Activated CD4-positive, alpha-beta T cell treated with anti-CD3 and anti-CD28 coated beads for 48 hours (primary cell): ENCODE results near the gene SDK2.

ENCODE experiments used
- DNase-seq: peaks from one replicate; pipeline ENCODE4 v3.0.0-alpha.2; 2020

Gene SDK2

GRCh38 chr17:73498886-73499554, 145.2 kb downstream of the SDK2 start:
- no peak for DNase-seq

DNA sequence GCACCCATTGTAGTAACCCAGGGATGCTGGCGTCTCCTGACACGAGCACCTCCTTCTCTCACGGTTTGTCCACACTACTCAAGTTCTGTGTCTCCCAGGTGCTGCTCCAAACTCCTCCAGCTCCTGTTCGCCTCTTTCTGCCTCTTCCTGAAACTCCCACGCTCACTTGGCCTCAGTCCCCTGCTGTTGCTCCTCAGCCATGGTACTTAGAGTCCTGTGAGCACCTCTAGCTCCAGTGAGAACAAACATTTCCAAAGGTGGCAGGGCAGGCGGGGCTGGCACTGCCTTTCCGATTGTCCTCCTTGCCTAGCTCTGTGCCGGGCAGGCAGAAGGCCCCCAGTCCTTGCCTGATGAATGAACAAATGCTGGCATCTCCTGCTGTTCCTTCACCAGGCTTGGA, 146.1 kb downstream of the SDK2 start:
- no peak for DNase-seq

DNA sequence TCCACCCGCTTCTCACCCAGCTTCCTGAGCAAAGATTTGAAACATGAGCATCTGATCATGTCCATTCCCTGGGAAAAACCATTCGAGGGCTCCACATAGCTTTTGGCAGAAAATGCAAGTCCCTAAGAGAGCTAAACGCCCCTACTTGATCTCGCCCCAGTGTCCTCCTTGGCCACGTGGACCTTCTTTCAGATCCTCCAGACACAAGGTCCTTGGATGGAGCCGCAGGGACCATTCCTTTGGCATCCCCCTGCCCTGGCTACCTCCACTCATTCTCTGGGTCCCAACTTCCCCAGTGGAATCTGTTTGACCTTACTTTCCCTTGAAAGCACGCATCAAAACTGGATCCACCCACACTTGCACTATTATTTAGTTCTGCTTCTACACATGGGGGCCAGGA, 146.5 kb downstream of the SDK2 start:
- no peak for DNase-seq

GRCh38 chr17:73496232-73496631, 148.0 kb downstream of the SDK2 start:
- no peak for DNase-seq

GRCh38 chr17:73495641-73496040, 148.6 kb downstream of the SDK2 start:
- no peak for DNase-seq

DNA sequence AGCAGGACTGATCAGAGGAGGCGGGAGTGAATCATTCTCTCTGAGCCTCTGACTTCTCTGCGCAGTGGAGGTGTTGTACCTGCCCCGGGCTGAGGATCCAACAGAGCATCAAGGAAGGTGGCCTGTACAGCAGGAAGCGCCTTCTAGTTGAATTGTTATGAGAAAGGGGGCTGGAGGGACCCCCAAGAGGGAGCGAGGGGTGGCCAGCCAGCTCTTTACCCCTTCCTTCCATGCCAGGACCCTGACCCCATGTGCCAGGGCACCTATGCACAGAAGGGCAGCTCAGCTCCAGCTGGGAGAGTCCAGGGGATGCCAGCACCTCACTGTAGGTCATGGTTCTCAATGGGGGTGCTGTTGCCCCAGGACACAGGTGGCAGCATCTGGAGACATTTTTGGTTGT, 149.3 kb downstream of the SDK2 start:
- DNase-seq = no peak

DNA sequence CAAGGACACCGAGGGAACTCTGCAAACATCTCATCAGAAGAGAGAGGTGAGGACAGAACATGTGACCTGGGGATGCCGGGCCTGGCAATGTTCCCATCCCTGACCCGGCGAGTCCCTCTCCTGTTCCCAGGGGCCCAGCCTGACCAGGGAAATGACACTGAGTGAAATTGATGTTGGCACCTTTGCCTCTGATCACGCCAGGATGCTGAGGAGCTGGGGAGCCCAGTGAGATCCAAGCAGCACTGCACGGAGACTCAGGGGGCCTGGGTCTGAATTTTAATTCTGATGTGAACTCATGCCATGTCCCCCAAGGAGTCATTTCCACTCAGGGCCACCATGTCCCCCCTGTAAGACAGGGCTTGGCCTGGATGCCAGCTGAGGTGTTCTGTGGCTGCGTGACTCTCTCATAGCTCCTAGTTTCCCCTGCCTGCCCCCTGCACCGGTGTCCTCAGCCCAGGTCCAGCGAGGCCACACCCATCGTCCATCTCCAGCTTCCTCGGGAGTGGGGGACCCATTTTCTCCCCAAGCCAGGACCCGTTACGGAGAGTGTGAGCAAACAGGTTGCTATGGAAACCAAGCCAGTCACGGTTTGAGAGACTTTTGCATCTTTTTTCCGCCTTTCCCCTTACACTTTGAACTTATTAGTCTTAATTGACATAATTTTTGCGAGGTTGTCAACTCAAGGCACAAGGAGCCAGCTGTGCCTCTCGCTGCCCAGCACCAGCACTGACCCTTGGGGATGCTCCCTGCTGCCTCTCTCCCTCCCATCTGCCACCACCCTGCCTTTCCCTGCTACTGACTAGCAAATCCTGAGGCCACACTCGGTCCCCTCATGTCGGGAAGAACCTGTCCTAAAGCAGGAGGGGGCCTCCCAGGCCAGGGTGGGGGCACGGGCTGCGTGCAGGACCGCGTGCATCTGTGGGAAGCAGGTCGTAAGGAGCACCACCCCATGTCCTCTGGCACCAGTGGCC, 150.0 kb downstream of the SDK2 start:
- no peak for DNase-seq

DNA sequence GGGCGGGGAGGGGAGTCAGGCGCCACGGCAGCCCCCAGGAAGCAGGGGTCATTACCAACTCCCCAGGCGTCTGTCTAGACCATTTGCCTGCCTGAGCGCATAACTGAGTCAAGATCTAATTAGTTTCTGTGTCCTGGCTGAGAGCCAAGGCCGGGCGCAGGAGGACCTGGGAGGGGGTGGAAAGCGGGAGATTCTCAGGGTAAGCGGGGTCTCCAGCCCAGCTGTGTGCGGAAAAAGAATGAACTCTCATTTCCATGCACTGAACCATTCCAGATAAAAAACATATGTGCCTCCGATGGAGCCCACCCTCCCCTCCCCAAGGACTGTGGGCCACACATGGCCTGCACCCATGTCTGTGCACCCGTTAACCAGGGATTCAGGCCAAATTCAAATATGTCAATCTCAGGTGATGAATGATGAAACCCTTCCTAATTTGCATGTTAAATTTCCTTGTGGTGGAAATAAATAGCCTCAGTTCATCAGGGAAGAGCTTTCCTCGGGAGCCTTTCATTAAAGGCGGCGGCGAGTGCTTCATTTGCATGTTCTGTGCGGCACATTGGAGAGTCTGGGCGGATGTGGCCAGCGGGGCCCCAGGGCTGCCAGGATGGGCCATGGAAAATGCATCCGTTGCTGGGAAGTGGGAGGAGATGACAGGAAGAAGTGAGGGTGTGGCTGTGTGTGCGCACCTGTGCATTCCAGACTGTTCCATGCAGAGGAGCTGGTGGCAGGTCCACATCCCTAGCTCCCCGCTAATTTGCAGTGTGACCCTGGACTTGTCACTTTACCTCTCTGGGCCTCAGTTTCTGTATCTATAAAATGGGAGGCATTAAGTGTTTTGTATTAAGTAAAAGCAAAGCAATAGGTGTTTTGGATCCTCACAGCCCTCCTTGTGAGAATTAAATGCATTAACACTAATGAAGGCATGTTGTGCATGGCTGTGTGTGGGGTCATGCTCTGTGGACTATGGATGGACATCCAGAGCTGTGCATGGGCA, 151.1 kb downstream of the SDK2 start:
- DNase-seq = no peak

- DNase-seq = no peak
Measured at GRCh38 chr17:73492125-73492820, 152.0 kb downstream of the SDK2 start.

DNA sequence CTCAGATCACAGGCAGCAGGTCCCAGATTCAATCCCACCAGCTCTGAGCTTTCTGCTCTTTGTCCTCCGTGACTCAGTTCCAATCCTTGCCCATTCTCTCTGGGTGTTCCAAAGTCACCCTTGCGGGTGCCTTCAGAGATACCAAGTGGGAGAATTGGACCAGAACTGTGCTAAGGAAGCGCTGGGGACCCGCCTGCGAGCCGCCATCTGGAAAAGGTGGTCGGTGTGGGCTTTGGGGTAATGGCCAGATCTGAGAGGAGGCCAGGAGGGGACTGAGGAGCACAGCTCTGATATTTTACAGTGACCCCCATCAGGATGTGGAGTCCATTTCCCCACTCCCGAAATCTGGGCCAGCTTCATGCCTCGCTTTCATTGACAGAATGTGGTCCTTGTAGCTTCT, 152.6 kb downstream of the SDK2 start:
- no peak for DNase-seq

- no peak for DNase-seq
Measured at GRCh38 chr17:73490851-73491250, 153.4 kb downstream of the SDK2 start.

GRCh38 chr17:73489991-73490390, 154.3 kb downstream of the SDK2 start:
- no peak for DNase-seq

GRCh38 chr17:73489333-73489732, 154.9 kb downstream of the SDK2 start:
- no peak for DNase-seq

DNA sequence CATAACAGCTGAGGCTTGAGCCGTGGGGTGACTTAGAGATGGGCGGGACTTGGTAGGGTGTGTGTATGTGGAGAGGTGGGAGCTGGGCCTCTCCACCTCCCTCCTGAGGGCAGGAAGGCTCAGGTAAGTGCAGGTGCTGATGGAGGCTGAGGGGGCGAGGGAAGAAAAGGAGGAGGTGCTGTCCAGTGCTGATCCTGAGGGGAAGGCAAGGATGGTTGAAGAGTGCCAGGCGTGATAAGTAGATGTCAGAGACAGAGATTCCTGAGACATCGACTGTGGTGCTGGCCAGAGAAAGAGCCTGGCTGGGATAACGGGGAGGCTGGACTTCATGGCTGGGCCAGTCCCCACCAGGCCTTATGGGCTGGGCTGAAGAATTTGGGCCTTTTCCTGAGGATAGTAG, 159.1 kb downstream of the SDK2 start:
- DNase-seq = no peak

GRCh38 chr17:73482894-73483293, 161.4 kb downstream of the SDK2 start:
- DNase-seq = no peak

DNA sequence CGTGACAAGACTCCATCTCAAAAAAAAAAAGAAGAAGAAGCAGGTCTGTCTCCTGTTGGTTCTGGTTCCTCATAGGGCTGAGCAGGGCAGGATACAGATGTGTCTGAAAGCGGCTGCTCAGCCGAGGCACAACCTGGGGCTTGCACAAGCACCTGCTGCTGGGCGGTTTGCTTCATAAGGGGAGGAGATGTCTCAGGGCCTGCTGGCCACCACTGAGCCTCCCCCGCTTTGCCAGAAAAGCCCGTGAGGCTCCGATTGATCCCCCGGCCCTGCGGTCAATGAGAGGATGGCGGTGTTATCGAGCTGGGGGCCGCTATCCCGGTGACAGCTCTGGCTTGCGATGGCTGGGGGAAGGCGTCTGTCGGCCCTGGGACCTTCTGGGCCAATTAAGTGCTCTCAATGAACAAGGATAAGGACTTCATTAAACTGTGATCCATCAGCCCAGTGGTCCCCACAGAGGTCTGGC, 162.0 kb downstream of the SDK2 start:
- no peak for DNase-seq

DNA sequence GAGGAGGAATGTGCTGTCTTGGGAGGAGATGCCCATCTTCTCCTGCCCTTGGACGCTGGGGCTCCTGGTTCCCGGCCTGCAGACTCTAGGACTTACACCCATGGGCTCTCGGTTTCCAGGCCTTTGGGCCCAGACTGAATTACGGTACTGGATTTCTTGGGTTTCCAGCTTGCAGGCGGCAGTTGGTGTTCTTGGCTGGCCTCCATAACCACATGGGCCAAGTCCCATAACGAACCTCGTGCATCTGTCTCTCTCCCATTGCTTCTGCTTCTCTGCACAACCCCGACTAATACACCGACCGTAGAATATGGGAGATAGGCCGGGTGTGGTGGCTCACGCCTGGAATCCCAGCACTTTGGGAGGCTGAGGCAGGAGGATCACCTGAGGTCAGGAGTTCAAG, 162.6 kb downstream of the SDK2 start:
- DNase-seq = no peak

DNA sequence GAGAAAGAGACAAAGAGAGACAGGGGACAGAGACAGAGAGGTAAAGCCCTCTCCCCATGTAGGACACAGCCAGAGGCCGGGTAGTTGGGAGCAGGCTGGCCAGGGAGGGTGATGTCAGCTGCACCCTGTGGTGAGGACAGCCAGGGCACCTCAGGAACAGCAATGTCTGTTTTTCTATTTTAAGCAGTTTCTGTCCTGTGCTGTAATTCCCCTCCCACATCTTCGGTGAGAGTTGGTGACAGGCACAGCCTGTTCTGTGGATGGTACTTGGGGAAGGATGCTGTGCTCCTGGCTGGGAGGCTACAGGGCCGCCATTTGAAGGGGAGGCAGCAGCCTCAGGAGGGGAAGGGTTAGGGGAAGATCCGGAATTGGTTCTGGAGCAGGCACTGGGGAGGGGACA, 163.5 kb downstream of the SDK2 start:
- no peak for DNase-seq

DNA sequence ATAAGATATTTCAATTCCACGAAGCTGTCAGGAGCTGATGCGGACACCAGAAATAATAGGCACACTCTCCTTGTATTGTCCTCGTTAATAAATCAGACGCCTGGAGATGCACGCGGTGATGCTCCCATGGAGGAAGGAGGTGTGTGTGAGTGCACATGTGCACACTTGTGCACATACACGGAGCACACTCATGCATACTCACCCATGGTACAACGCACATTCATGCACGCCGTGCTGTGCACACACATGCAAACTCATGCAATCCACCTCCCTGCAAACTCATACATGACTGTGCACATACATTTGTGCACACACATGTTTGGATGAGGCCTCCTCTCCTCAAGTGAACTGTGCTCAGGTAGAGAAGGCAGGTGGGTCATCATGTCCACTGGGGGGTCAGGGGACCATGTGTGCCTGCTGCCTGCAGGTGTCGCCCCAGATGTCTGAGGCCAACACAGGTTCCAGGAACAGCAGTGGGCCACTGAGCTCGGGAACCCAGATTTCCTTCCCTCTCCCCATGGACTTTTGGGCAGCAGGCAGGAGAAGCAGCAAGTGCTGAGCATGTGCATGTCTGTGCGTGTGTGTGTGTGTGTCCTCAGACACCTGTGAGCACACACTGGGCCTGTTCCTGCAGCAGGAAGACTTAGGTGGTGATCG, 165.3 kb downstream of the SDK2 start:
- no peak for DNase-seq

DNA sequence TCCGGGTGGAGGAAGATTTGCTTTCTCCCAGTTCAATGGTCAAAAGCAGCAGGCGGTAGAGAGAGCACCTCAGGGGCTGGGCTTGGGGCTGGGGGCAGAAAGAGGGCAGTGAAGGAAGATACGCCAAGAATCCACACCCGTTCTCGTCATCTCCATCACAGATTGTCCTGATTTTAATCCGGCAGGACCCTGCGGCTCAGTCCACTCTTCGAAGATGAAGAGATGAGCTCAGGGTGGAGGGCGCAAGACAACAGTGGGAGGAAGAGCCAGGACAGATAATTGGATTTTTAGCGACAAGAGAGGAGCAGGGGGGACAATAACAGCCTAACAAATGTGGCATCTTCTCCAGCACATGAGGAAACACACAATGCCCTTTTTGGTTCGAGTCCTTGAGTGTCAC, 165.9 kb downstream of the SDK2 start:
- no peak for DNase-seq

DNA sequence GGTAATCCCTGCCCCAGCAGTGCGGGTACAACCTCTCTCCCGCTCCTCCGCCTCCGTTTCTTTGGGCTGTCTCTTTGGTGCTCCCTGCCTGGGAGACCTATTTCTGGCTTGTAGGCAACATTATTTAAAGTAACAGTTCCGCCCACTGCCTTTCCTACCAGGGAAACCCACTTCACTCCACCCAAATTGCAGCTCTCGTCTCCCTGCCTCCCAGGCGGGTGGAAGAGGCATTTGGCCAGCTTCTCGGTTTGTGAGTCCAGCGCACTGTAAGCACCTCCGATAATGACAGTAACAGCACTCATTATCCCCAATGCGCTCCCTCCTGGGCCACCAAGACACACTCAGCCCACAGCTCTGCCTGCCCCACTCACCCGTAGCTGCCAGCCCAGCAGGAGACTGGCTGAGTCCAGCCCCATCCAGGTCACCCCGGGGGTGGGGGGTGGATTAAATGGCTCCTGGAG, 167.3 kb downstream of the SDK2 start:
- DNase-seq = no peak
